CD4-positive, alpha-beta memory T cell (primary cell): ENCODE results near the gene LAYN. TPM values are rescaled to one million over a fixed set of nuclear protein-coding genes. Genes with fewer than 3 reads are reported as not detected.

Source experiments
- CTCF ChIA-PET: fragments of 350-600 bp; sonication (Branson Sonifier 250); formaldehyde crosslinking; loops from one replicate; lab custom pipeline; 2021; ENCODE audit warnings: inconsistent platforms; ENCODE audit not compliant: partially characterized antibody; lab: Charles Lee
- POLR2A ChIA-PET: fragments of 350-600 bp; sonication (Branson Sonifier 250); formaldehyde crosslinking; loops from one replicate; lab custom pipeline; 2021; ENCODE audit not compliant: partially characterized antibody; lab: Charles Lee
- DNase-seq, 5 donors: peaks; one replicate each; pipeline versions ENCODE4 v3.0.0 to v3.0.0-alpha.2; 2020 to 2022; ENCODE audit warnings: mixed read lengths in 1 of 5
- H3K27ac ChIP-seq: one replicate; pipeline ENCODE4 v1.7.0; 2013; ENCODE audit warnings: low read depth, low read length
- H3K27me3 ChIP-seq: 2 replicates; pipeline ENCODE4 v1.7.0; 2013; ENCODE audit warnings: mild to moderate bottlenecking, low read length, moderate library complexity; ENCODE audit not compliant: insufficient read depth
- H3K36me3 ChIP-seq: 2 replicates; pipeline ENCODE4 v1.7.0; 2013; ENCODE audit warnings: mild to moderate bottlenecking, low read length, moderate library complexity; ENCODE audit not compliant: insufficient read depth
- H3K4me1 ChIP-seq: 2 replicates; pipeline ENCODE4 v1.7.0; 2013; ENCODE audit warnings: mild to moderate bottlenecking, low read length, moderate library complexity; ENCODE audit not compliant: insufficient read depth
- H3K4me3 ChIP-seq, 2 donors: one replicate each; pipeline ENCODE4 v1.7.0; 2013; ENCODE audit warnings: low read length in 2 of 2, mild to moderate bottlenecking in 1 of 2
- H3K9me3 ChIP-seq, 2 donors: one replicate each; pipeline ENCODE4 v1.7.0; 2013; ENCODE audit warnings: low read length in 2 of 2, control low read depth in 1 of 2; ENCODE audit not compliant: control insufficient read depth in 1 of 2
- H3K27ac Mint-ChIP-seq, 7 donors: one replicate each; pipeline ENCODE4 v1.8.0; 2020 to 2021; ENCODE audit warnings: mixed read lengths in 7 of 7, mild to moderate bottlenecking in 6 of 7, inconsistent platforms in 3 of 7, moderate library complexity in 3 of 7
- H3K27me3 Mint-ChIP-seq, 2 donors: one replicate each; pipeline ENCODE4 v1.8.0; 2020 to 2021; ENCODE audit warnings: mixed read lengths in 2 of 2
- H3K36me3 Mint-ChIP-seq, 2 donors: one replicate each; pipeline ENCODE4 v1.8.0; 2020 to 2021; ENCODE audit warnings: mixed read lengths in 2 of 2, inconsistent platforms in 1 of 2, mild to moderate bottlenecking in 1 of 2
- H3K4me1 Mint-ChIP-seq, 4 donors: one replicate each; pipeline ENCODE4 v1.8.0; 2020 to 2021; ENCODE audit warnings: mixed read lengths in 4 of 4, mild to moderate bottlenecking in 1 of 4
- H3K4me3 Mint-ChIP-seq, 8 donors: one replicate each; pipeline ENCODE4 v1.8.0; 2020 to 2021; ENCODE audit warnings: mixed read lengths in 8 of 8, mild to moderate bottlenecking in 7 of 8, moderate library complexity in 6 of 8, inconsistent platforms in 3 of 8
- H3K9me3 Mint-ChIP-seq, 8 donors: one replicate each; pipeline ENCODE4 v1.8.0; 2020 to 2021; ENCODE audit warnings: mixed read lengths in 8 of 8, mild to moderate bottlenecking in 5 of 8, inconsistent platforms in 3 of 8, moderate library complexity in 1 of 8
- intact Hi-C: fragments of 100-400 bp; cut with micrococcal nuclease; formaldehyde crosslinking; loops from one replicate; pipeline ENCODE4 v1.15.1; 2023
- polyA plus RNA-seq, 2 donors: library from polyadenylated mRNA; unstranded; fragments of 300-500 nt; fragmentation: Illumina TruSeq; gene quantifications; one replicate each; pipeline ENCODE4 v1.2.3, GENCODE V29; 2021
- total RNA-seq, 2 experiments: library from RNA; stranded (reverse); gene quantifications; one replicate each; pipeline ENCODE4 v1.2.3, GENCODE V29; 2021

The LAYN gene
- total and polyA plus RNA-seq, 4 experiments from 2014 or later, result not detected

GRCh38 chr11:111592491-111592890 is 52.0 kb downstream of the LAYN start:
- Histone ChIP-seq H3K27me3 (no peaks in the 10 kb centered on the region), H3K27ac (no peak overlapping the region), H3K36me3 (no peaks in the 10 kb centered on the region), H3K4me1 (no peaks in the 10 kb centered on the region), H3K9me3 (no peaks in the 10 kb centered on the region), H3K4me3 (no peak overlapping the region)
- Mint-ChIP-seq H3K4me1 (no peaks in the 10 kb centered on the region), H3K4me3 (no peak overlapping the region), H3K27me3 (peaks cover 3 to 4% of the 10 kb centered on the region in 2 donors), H3K27ac (no peak overlapping the region), H3K36me3 (no peaks in the 10 kb centered on the region), H3K9me3 (no peaks in the 10 kb centered on the region)
- intact Hi-C loops, result no loop called here
- POLR2A ChIA-PET, result no interaction called here
- CTCF ChIA-PET, result interaction anchor here (1.1 to 1.9 kb wide), 2 partner anchors 10 to 12 kb away, joined by 3 to 7 read pairs; no protein-coding TSS in a partner anchor
- no peak for DNase-seq

- DNase-seq, result peak in 1 of 5 donors; percentile 9
- no peak overlapping the region for H3K4me3 ChIP-seq
- H3K9me3 Mint-ChIP-seq, result no peaks in the 10 kb centered on the region
- peak overlapping the region in 1 of 7 donors; percentile 20 for H3K27ac Mint-ChIP-seq
- peaks cover 0 to 5% (median 2%) of the 10 kb centered on the region in 4 donors for H3K4me1 Mint-ChIP-seq
- peaks cover under 1% of the 10 kb centered on the region for H3K4me1 ChIP-seq
- no peaks in the 10 kb centered on the region for H3K9me3 ChIP-seq
- no peaks in the 10 kb centered on the region for H3K27me3 ChIP-seq
- H3K27me3 Mint-ChIP-seq, result peaks cover 2 to 4% of the 10 kb centered on the region in 2 donors
- ChIA-PET CTCF (interaction anchor here (1.3 to 4.0 kb wide), 3 partner anchors 9 to 180 kb away, joined by 4 to 15 read pairs (median 4); no protein-coding TSS in a partner anchor), POLR2A (no interaction called here)
- intact Hi-C loops, result no loop called here
- H3K36me3 ChIP-seq, result no peaks in the 10 kb centered on the region
- H3K27ac ChIP-seq, result no peak overlapping the region
- no peak overlapping the region for H3K4me3 Mint-ChIP-seq
- no peaks in the 10 kb centered on the region for H3K36me3 Mint-ChIP-seq
Observed at GRCh38 chr11:111596319-111596718, 55.8 kb downstream of the LAYN start.

GRCh38 chr11:111598148-111598547 is 57.6 kb downstream of the LAYN start:
- intact Hi-C loops, result no loop called here
- Histone ChIP-seq H3K4me3 (no peak overlapping the region), H3K27me3 (no peaks in the 10 kb centered on the region), H3K36me3 (no peaks in the 10 kb centered on the region), H3K27ac (no peak overlapping the region), H3K9me3 (no peaks in the 10 kb centered on the region), H3K4me1 (peaks cover 8% of the 10 kb centered on the region)
- Mint-ChIP-seq H3K27ac (peak overlapping the region in 4 of 7 donors; percentile 14 to 54 (median 26)), H3K27me3 (peaks cover 2 to 4% of the 10 kb centered on the region in 2 donors), H3K4me1 (peaks cover 2 to 13% (median 4%) of the 10 kb centered on the region in 4 donors), H3K36me3 (peaks cover 0 to 3% of the 10 kb centered on the region in 2 donors), H3K4me3 (no peak overlapping the region), H3K9me3 (no peaks in the 10 kb centered on the region)
- POLR2A ChIA-PET, result interaction anchor here (0.6 kb wide), 1 partner anchor 21 kb away, joined by 3 read pairs; no protein-coding TSS in a partner anchor
- DNase-seq, result no peak
- CTCF ChIA-PET, result interaction anchor here (2.1 to 4.0 kb wide), 2 partner anchors 11 to 172 kb away, joined by 4 to 15 read pairs; no protein-coding TSS in a partner anchor

- Mint-ChIP-seq H3K9me3 (no peaks in the 10 kb centered on the region), H3K27ac (peak overlapping the region in 2 of 7 donors; percentile 2 to 36), H3K27me3 (peaks cover 2 to 4% of the 10 kb centered on the region in 2 donors), H3K4me3 (no peak overlapping the region), H3K36me3 (peaks cover 0 to 7% of the 10 kb centered on the region in 2 donors), H3K4me1 (peaks cover 6 to 17% (median 8%) of the 10 kb centered on the region in 4 donors)
- ChIA-PET CTCF (interaction anchor here (2.1 to 4.0 kb wide), 2 partner anchors 11 to 171 kb away, joined by 4 to 15 read pairs; no protein-coding TSS in a partner anchor), POLR2A (interaction anchor here (0.6 kb wide), 1 partner anchor 21 kb away, joined by 3 read pairs; no protein-coding TSS in a partner anchor)
- Histone ChIP-seq H3K9me3 (no peaks in the 10 kb centered on the region), H3K27ac (no peak overlapping the region), H3K36me3 (no peaks in the 10 kb centered on the region), H3K27me3 (no peaks in the 10 kb centered on the region), H3K4me1 (peaks cover 12% of the 10 kb centered on the region), H3K4me3 (no peak overlapping the region)
- intact Hi-C loops, result no loop called here
- DNase-seq, result no peak
Observed at GRCh38 chr11:111598559-111598958, 58.0 kb downstream of the LAYN start.

GRCh38 chr11:111601636-111601978 is 61.1 kb downstream of the LAYN start:
- Mint-ChIP-seq H3K27ac (peak overlapping the region; percentile 91 to 99 (median 97)), H3K9me3 (no peaks in the 10 kb centered on the region), H3K36me3 (peaks cover 0 to 7% of the 10 kb centered on the region in 2 donors), H3K4me1 (peaks cover 12 to 37% (median 19%) of the 10 kb centered on the region in 4 donors), H3K4me3 (peak overlapping the region; percentile 88 to 96 (median 94)), H3K27me3 (no peaks in the 10 kb centered on the region)
- Histone ChIP-seq H3K4me1 (peaks cover 24% of the 10 kb centered on the region), H3K9me3 (no peaks in the 10 kb centered on the region), H3K27ac (peak overlapping the region; percentile 61), H3K27me3 (no peaks in the 10 kb centered on the region), H3K4me3 (peak overlapping the region; percentile 52 to 68), H3K36me3 (no peaks in the 10 kb centered on the region)
- ChIA-PET POLR2A (interaction anchor here (1.1 to 3.6 kb wide), 2 partner anchors 165 to 176 kb away, joined by 3 to 16 read pairs; partner anchors contain the start of gene PPP2R1B), CTCF (interaction anchor here (0.6 to 4.3 kb wide), 3 partner anchors 14 to 175 kb away, joined by 3 to 50 read pairs (median 17); partner anchors contain the start of gene PPP2R1B)
- no peak for DNase-seq
- intact Hi-C loops, result loop anchor here (5.0 to 10.0 kb wide), 3 partner anchors 326 to 691 kb away; partner anchors contain the start of gene DLAT

GRCh38 chr11:111601979-111602864 is 61.7 kb downstream of the LAYN start, which contains the start of gene SIK2:
SIK2 (plus strand) TSS chr11:111602449; CDS start chr11:111602564, 115 bp downstream.
- Mint-ChIP-seq H3K36me3 (peaks cover 0 to 7% of the 10 kb centered on the region in 2 donors), H3K9me3 (no peaks in the 10 kb centered on the region), H3K4me1 (peaks cover 13 to 37% (median 19%) of the 10 kb centered on the region in 4 donors), H3K4me3 (peak within 1 kb of the TSS; percentile 90 to 99 (median 96)), H3K27ac (peak within 1 kb of the TSS; percentile 91 to 99 (median 98)), H3K27me3 (no peaks in the 10 kb centered on the region)
- POLR2A ChIA-PET, result interaction anchor here (0.6 to 3.6 kb wide), 5 partner anchors 11 to 175 kb away, joined by 3 to 16 read pairs (median 3); partner anchors contain the start of gene PPP2R1B
- Histone ChIP-seq H3K4me1 (peaks cover 24% of the 10 kb centered on the region), H3K9me3 (no peaks in the 10 kb centered on the region), H3K27ac (peak within 1 kb of the TSS; percentile 85), H3K4me3 (peak within 1 kb of the TSS; percentile 66 to 75), H3K36me3 (no peaks in the 10 kb centered on the region), H3K27me3 (no peaks in the 10 kb centered on the region)
- peak; percentile 87 to 90 (median 88) for DNase-seq
- intact Hi-C loops, result loop anchor here (1.0 to 10.0 kb wide), 7 partner anchors 164 to 690 kb away; partner anchors contain the start of genes CFAP68, DLAT, FDXACB1 and PPP2R1B
- CTCF ChIA-PET, result interaction anchor here (0.7 to 4.3 kb wide), 6 partner anchors 9 to 174 kb away, joined by 3 to 50 read pairs (median 4); partner anchors contain the start of gene PPP2R1B
